ENCODE data around the gene ATP2C1. TPM values are rescaled to one million over a fixed set of nuclear protein-coding genes. Genes with fewer than 3 reads are reported as not detected.

Gene ATP2C1
- total RNA-seq, 1 donor from 2014 or later, result 128 TPM

DNA sequence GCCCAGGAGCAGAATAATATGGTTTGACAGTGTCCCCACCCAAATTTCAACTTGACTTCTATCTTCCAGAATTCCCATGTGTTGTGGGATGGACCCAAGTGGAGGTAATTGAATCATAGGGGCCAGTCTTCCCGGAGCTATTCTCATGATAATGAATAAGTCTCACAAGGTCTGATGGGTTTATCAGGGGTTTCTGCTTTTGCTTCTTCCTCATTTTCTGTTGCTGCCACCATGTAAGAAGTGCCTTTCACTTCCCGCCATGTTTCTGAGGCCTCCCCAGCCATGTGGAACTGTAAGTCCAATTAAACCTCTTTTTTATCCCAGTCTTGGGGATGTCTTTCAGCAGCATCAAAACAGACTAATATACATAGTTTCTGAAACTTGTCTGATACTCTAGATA is 28.4 kb upstream of the ATP2C1 start:
- Histone ChIP-seq H3K27ac (no peak overlapping the region), H3K9me3 (no peaks in the 10 kb centered on the region), H3K27me3 (ENCODE audit: low read depth) (no peaks in the 10 kb centered on the region), H3K4me3 (no peak overlapping the region), H3K36me3 (no peaks in the 10 kb centered on the region), H3K4me1 (no peaks in the 10 kb centered on the region)
- DNase-seq (no peak), ATAC-seq (no peak)
- intact Hi-C loops (cut with DNase I), result no loop called here
- TF ChIP-seq, protein P1, sequence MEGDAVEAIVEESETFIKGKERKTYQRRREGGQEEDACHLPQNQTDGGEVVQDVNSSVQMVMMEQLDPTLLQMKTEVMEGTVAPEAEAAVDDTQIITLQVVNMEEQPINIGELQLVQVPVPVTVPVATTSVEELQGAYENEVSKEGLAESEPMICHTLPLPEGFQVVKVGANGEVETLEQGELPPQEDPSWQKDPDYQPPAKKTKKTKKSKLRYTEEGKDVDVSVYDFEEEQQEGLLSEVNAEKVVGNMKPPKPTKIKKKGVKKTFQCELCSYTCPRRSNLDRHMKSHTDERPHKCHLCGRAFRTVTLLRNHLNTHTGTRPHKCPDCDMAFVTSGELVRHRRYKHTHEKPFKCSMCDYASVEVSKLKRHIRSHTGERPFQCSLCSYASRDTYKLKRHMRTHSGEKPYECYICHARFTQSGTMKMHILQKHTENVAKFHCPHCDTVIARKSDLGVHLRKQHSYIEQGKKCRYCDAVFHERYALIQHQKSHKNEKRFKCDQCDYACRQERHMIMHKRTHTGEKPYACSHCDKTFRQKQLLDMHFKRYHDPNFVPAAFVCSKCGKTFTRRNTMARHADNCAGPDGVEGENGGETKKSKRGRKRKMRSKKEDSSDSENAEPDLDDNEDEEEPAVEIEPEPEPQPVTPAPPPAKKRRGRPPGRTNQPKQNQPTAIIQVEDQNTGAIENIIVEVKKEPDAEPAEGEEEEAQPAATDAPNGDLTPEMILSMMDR (IDR thresholded peaks at IDR 0.05), result no peak

GRCh38 chr3:130866327-130866726 is 27.6 kb upstream of the ATP2C1 start:
- no peak overlapping the region for H3K4me3 ChIP-seq
- H3K4me1 ChIP-seq, result no peaks in the 10 kb centered on the region
- no peaks in the 10 kb centered on the region for H3K9me3 ChIP-seq
- H3K27ac ChIP-seq, result no peak overlapping the region
- H3K27me3 ChIP-seq (ENCODE audit: low read depth), result no peaks in the 10 kb centered on the region
- H3K36me3 ChIP-seq, result no peaks in the 10 kb centered on the region
- TF ChIP-seq, protein P1 (IDR thresholded peaks at IDR 0.05), result no peak
- DNase-seq (no peak), ATAC-seq (no peak)
- intact Hi-C loops (cut with DNase I), result no loop called here

- Histone ChIP-seq H3K36me3 (no peaks in the 10 kb centered on the region), H3K4me1 (no peaks in the 10 kb centered on the region), H3K27ac (no peak overlapping the region), H3K4me3 (no peak overlapping the region), H3K9me3 (no peaks in the 10 kb centered on the region), H3K27me3 (ENCODE audit: low read depth) (no peaks in the 10 kb centered on the region)
- intact Hi-C loops (cut with DNase I), result no loop called here
- no peak for ATAC-seq
- no peak for DNase-seq
- TF ChIP-seq, protein P1 (IDR thresholded peaks at IDR 0.05), result no peak
Measured at GRCh38 chr3:130870423-130870822, 23.5 kb upstream of the ATP2C1 start.

DNA sequence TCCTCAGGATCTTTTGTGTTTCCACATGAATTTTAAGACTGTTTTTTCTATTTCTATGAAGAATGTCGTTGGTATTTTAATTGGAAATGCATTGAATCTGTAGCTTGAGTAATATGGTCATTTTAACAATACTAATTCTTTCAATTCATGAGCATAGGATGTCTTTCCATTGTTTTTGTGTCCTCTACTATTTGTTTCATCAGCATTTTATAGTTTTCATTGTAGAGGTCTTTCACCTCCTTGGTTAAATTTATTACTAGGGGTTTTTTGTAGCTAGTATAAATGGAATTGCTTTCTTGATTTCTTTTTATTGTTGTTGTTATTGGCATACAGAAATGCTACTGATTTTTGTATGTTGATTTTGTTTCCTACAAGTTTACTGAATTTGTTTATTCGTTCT is 17.3 kb upstream of the ATP2C1 start:
- intact Hi-C loops (cut with DNase I), result no loop called here
- H3K36me3 ChIP-seq, result no peaks in the 10 kb centered on the region
- peaks cover 12% of the 10 kb centered on the region for H3K9me3 ChIP-seq
- H3K4me1 ChIP-seq, result no peaks in the 10 kb centered on the region
- no peak overlapping the region for H3K27ac ChIP-seq
- H3K27me3 ChIP-seq (ENCODE audit: low read depth), result no peaks in the 10 kb centered on the region
- TF ChIP-seq, protein P1 (IDR thresholded peaks at IDR 0.05), result no peak
- no peak overlapping the region for H3K4me3 ChIP-seq
- ATAC-seq (no peak), DNase-seq (no peak)

DNA sequence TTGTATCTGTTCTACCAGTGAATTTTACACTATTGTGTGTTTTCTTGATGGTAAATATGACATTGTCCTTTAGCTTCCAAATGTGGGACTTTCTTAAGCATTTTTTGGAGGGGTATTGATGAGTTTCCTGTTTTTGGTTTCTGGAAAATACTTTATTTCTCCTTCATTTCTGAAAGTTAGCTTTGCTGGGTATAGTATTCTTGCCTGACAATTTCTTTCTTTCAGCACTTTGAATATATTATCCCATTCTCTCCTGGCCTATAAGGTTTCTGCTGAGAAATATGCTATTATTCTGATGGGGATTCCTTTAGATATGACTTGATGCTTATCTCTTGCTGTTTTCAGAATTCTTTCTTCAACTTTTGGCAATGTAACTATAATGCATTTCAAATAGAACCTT is 15.4 kb upstream of the ATP2C1 start:
- Histone ChIP-seq H3K4me1 (no peaks in the 10 kb centered on the region), H3K27me3 (ENCODE audit: low read depth) (no peaks in the 10 kb centered on the region), H3K4me3 (no peak overlapping the region), H3K9me3 (peaks cover 12% of the 10 kb centered on the region), H3K27ac (no peak overlapping the region), H3K36me3 (no peaks in the 10 kb centered on the region)
- intact Hi-C loops (cut with DNase I), result no loop called here
- TF ChIP-seq, protein P1 (IDR thresholded peaks at IDR 0.05), result no peak
- DNase-seq, result no peak
- no peak for ATAC-seq
